HG02870 (cell line): ENCODE results near the gene GNL1.

Source experiments
- ATAC-seq: cut with Tn5 transposase; IDR thresholded peaks from one replicate; pipeline ENCODE4 v1.9.1; 2021; ENCODE audit warnings: mild to moderate bottlenecking, moderate library complexity; ENCODE audit not compliant: unreplicated experiment

GNL1 gene

DNA sequence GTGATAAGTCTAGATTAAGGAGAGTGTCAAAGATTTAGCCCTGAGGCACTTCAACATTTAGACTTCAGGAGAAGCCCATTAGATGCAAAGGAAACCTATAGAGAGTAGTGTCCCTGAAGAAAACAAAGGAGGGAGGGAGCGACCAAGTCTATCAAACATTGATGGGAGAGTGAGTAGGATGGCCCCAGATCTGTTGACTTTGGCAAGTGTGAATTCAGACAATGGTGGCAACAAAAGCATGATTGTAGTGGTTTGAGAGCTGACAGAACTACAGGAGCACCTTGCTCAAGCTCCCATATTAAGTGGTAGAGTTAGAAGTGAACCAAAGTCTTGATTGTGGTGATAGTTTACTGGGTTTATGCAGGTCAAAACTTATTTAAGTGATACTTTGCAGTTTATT, 14.0 kb upstream of the GNL1 start:
- no peak for ATAC-seq

DNA sequence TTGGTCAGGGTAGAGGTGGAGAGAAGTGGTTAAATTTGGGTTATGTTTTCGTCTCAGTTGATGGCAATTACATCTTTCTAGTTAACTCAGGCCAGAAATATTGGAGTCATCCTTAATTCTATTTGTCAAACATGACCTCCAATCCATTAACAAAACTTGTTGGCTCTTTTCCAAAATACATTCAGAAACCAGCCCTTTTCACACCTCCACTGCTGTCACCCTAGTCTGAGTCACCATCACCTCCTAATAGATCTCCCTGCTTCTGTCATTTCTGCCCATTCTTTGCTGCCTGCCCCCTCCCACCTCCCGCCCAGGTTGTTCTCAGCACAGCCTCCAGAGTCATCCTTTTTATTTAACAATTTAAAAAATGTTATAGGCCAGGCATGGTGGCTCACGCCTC, 12.0 kb upstream of the GNL1 start:
- ATAC-seq, result no peak

DNA sequence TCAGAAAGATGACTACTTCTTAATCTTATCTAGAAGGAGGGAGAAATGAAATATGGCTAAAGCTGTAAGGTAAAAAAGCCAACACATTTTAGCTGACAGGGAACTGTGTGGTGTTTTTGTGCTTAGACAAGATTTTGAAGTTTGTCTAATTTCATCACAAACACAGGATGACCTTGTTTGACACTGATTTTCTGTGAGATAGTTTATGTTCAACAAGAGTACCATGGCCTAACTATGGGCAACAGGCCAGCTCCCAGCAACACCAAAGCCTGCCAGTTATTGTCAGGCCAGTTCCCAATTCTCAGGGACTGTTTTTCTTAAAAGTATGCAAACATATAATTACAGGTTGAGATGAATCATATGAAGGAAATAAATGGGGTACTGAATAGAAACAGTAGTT, 9.5 kb upstream of the GNL1 start:
- ATAC-seq, result no peak

DNA sequence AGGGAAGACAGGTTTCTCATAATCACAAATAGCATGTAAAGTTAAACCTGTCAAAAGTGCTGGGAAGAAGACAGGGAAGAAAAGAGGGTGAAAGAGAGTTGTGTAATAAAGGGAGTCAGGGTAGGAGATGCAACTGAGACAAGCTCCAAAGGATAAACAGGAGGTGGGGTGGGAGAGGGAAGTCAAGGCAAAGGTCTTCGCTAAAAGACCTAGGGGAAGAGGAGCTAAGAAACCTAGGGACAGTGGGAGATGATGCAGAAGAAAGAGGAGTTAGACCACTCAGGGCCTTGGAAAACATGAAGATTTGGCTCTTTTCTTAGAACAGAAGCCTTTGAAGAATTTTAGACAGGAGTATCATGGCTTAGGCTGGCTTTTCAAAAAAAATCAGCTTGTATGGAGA, 7.8 kb upstream of the GNL1 start:
- no peak for ATAC-seq

DNA sequence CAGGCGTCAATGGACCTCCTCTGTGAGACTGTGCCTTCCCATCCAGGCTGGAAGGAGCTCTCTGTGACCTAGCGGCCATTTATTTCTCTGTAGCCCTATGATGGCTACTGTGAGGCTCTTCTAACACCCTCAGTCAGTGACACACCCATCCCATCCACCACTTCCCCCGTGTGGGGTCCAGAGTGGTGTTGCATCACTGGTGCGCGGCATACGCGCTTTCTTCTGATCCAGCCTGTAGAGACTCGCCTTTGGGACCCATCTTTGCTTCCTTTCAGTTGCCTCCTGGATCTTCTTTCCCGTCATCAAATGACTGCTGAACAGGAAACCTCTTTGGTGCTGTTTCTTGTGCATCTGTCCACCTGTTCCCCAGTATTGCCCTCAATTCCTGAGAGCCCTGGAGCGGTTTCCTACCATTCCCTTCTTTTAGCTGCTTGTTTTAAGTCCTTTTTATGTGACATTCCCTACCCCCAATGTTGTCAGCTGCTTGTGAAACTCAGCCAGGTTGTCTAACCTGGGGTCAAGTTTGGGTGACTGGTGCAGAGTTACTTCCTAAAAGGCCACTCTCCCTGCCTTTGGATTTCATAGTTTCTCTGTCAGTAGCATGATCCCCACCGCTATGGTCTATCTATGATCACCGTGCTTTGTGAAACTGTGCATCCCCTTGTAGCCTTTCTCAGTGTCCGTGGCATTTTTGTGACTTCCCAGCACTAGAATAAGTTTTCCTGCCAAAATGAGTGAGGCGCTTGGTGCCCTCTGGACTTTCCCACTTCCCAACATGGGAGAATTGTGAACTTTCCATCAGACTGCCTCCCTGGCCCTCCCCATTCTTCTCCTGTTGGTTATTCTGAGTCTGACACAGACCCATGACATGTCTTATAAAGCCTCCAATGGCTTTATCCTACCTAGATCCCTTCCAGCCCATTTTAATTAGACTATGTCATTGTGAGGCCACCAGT, 6.5 kb upstream of the GNL1 start:
- no peak for ATAC-seq

DNA sequence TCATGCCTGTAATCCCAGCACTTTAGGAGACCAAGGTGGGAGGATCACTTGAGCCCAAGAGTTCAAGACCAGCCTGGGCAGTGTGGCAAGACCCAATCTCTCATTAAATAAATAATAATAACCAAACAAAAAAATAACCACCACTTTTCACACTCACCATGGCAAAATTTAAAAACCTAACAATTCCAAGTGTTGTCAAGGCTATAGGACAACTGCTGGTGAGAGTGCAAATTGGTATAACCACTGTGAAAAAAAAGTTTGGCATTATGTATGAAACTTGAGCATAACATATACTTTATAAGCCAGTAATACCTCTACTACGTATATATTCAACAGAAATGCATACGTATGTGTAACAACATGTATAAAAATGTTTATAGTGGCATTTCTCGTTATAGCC, 4.6 kb upstream of the GNL1 start:
- ATAC-seq, result no peak

DNA sequence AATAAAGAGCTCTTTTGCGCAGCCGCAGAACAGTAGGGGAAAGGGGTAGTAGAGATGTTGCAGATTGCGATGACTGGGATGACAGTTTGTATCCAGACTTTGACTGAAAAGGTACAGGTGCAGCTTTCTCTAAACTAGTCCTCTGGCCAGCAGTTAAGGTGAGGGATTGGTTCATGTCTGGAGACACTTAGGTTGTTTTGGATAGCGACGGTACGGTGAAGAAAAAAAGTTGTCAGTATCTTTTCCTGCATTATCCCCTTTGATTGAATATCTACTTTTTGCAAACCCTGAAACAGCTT, 1.3 kb upstream of the GNL1 start:
- ATAC-seq, result no peak

DNA sequence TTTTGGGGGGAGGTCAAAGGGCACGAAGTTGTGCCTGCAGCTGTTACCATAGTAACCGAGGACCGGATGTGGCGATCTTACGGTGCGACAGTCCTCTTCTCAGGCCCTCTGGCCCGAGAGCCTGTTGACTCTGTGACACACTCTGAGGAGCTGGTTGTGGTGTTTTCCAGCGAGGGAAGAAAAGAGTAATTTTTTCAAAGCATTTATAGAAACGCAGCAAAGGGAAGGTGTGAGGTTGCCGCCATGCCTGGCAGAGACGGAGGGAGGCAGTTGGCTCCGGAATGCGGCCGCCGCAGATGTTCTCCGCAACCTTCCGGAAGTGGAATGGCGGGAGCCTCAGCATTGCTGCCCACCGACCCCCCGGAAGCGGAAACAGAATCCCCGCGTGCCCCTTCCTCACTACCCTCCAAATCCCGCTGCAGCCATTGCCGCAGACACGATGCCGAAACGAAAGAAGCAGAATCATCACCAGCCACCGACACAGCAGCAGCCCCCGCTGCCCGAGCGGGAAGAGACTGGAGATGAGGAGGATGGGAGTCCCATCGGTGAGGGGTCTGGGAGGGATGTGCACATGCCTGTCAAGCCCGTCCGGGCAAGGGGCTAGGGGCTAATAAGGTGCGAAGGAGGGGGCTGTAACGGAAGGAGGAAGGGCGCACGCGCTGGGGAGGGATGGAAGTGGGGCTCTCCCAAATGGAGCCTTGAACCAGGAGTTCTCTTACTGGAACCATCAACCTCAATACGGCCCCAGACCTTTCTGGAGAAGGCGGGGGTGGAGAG, 805 bp upstream of the GNL1 start, which contains the start of gene PRR3:
PRR3 (plus strand) TSS at position 390 of the 777 bp plus-strand sequence; CDS start at position 440, 50 bp downstream.
- peak; percentile 49 for ATAC-seq

DNA sequence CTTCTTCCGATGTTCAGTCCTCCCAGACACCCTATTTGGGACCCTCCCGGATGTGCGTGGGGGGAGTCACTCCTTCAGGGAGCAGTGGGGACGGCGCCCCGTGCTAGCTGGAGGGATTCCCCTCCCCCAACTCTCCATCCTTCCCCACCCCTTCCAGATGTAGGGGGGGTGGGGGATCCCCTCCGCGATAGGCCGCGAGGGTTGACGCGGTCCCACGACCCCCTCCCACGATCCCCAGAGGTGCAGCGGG, 548 bp downstream of the GNL1 start:
- peak; percentile 3 for ATAC-seq

DNA sequence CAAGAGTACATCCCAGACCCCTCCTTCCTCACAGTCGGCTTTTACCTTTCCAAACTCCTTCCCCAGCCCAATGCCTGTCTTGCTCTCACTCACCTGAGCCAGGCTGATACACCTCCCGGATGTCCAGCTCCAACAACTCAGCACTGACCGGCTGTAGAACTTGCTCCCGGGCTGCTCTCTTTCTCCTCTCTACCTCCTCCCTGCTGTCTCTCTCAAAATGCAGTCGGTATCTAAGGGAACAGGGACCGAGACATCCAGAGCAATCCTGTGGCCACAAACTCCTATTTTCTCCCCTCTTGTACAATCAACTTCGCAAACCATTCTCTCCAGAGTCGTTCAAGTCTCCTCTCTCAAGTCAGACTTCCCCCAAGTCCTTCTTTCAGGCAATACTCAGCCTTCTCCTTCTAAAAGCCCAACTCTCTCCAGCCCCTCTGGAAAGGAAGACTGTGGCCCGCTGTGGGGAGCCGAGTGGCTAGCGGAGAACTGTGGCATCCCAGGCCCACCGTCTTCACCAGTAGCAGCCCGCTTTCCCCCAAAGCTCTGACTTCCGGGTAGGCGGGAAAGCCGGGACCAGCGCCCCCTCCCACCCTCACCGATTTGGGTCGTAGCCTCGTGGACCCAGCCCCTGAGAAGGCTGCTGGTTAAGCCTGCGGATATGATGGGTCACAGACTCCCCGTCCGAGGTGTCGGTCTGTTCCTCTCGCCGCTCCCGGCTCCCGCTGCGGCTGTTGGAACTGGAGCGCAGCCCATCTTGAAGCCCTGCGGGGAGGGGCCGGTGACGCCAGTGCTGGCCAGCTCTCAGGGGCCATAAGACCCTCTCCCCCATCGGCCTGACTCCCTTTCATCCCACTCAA, 1.1 kb downstream of the GNL1 start:
- no peak for ATAC-seq

DNA sequence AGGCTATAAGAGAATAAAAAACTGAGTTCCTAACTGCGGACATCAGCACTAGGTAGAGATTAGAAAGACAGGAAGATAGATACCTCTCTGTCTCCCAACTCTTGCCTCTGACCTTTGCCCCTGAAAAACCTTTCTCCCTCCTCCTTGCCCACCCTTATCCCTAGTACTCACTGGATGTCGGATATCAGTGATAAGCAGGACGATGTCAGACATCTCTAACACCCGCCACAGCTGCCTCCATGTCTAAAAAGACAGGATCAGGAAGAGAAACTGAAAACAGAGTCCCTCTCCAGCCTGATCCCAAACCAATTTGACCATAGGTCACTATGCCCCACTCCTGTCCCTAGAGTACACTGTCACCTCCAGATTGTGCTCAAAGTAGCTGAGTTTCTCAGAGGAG, 1.9 kb downstream of the GNL1 start:
- no peak for ATAC-seq

DNA sequence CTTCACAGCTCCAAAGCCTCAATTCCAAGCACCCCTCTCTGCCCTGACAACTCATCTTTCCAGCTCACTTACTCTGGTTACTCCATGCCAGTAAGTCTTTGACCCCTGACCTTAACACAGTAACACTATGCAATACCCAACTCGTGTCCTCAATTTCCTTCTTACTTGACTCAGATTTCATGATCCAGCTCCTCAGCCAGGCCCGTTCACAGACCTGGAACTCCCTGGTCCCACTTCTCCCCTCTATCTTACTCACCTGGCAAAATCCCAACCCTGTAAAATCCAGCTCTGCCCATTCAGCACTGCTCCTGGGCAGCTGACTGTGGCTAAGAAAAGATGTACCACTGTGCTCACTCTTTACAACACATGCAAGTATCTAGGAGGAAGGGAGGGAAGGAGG, 7.9 kb downstream of the GNL1 start:
- no peak for ATAC-seq

DNA sequence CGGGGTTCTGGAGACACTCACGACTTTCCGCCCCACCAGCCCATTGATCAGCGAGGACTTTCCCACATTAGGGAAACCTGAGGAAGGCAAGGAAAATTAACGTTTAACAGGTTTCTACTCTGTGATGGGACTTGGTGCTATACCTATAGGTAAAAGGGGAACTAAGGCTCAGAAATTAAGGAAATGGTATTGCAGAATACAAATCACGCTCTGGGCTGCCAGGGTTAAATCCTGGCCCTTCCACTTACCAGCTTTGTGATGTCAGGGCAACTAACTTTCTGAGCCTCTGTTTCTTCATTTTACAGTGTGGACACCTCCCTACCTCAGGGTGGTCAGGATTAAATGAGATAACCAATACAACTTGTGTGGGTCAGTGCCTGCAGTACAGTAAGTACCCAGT, 8.8 kb downstream of the GNL1 start:
- ATAC-seq, result no peak

DNA sequence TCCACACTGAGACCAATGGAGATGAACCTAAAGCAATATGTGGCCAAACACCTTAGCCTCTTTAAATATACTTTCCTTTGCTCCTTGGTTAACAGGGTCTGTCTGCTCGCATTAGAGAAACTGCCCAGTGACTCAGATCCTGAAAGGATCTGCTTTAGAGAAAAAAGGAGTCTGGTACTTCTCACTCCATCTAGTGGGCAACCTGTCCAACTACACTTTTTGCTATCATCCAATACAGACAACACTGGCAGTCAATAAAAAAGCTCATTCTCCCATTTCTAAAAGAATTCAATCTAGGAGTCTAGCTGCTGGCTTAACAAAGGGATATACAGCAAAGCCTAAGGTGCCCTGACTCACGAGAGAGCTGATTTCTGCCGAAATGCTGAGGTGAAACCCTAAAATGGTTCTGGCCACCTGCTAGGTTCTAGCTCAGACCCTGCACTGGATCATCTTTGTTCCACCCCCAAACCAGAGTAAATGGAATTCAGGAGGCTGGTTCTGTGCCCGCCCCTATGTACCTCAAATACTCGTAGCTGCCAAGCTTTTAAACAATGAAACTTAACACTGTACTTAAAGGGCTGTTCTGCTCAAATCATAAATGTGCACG, 11.5 kb downstream of the GNL1 start:
- ATAC-seq, result no peak

DNA sequence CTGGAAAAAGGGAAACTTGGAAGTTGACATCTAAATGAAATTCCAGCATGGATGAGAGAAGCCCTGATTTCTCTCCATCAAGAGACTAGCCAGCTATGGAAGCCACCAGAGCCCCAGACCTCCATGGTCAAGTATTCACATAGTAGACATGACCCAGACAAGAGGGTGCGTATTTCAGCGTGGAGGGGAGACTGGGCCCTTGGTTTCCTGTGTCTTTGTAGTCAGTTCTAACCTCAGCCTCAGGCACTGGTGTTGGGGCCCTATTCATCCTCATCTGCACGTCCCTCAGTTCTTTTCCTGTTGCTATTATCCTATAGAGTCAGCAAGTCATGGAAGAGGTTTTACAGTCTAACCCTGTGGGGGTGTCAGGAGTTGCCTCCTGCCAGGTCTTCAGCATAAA, 12.5 kb downstream of the GNL1 start:
- ATAC-seq, result no peak

DNA sequence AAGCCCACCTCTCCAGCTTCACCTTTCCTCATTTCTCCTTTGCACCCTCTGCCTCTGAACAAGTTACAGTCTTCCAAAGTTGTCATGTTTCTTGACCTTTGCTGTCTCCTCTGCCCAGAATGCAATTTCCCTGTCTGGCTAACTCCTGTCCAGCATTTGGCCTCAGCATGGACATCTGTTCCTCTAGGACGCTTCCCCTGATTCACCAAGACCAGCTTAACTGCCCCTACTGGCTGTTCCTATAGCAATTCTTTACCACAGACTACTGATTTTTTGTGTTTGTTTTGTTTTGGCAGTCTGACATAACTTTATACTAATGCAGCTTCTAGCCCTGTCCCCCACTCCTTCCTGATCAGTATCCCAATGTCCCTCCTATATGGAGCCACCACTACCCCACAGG, 13.4 kb downstream of the GNL1 start:
- no peak for ATAC-seq

DNA sequence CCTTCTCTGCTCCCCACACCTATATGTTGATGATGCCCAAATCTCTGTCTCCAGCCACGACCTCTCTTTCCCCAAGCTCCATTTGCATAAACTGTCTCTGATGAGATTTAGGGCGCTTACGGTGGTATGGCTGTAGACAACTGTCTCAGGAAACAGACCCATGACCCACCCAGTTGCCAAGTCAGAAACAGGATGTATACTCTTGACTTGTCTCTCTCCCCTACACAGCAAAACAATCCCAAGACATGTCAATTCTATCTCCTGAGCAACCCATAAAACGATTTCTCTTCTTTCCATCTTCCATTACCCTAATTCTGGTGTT, 13.9 kb downstream of the GNL1 start:
- no peak for ATAC-seq

DNA sequence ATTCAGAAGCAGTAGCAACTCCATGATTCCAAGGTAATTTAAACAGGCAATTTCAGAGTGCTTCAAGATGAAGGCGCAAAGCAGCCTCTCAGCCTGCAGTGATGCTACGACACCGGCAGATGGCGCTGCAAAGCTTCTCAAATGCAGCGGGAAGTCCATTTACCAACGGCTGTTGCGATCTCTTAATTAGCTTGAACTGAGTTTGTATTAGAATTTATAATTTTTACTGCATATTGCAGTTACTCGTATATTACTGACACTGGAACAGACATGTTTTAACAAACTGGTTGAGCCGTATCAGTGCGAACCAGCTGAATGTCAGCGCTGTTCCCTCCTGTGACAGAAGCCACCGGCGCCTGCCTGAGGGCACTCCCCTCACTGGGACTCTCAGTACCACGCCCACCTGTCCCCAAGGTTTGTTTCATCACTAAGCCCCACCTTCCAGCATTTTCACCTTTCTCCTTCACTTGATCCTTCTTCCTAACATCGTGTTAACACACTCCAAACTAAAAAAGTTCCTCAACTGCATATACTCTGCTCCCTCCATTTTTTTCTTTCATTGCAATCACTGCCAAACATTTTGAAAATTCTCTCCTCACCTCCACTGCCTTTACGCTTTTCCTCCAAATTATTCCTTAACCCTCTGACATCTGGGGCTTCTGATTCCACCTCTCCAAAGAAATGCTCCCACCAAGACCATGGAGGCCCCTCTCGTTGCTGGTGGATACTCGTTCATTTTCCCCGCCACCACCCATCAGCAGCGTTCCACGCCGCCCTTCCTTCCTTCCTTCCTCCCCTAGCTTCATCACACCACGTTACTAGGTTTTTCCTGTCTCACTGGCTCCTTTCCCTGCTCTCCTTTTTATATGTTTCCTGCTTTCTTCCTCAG, 14.5 kb downstream of the GNL1 start:
- ATAC-seq, result no peak

DNA sequence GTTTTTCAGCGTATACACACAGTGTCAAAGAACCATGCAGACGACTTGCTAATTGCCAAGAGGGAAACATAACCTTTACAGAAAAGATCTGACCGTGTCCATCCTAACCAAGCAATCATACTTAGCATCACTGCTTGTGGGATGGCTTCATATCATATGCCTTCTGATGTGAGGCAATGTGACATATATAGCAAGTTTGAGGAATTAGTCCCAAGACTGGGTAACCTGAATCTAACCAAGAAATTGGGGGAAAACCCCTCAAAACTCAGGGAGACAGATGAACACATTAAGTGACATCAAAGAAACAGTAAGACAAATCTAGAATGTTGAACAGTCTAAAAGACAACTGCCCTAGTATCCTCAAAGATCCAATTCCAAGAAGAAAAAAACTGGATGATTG, 18.4 kb downstream of the GNL1 start:
- no peak for ATAC-seq
